Endothelial cell of umbilical vein (primary cell): ENCODE results near the gene YIPF2. TPM values are rescaled to one million over a fixed set of nuclear protein-coding genes. Genes with fewer than 3 reads are reported as not detected.

Experiments used
- BruUV-seq: library from RNA; stranded (reverse); fragments of 400-500 nt; replicated peaks from 2 replicates; lab custom pipeline; 2021; lab: Mats Ljungman, UMichigan
- CTCF ChIA-PET: fragments of 300-600, 350-600 bp; sonication (Branson Sonifier 250); formaldehyde crosslinking; loops from one replicate; lab custom pipeline; 2021; ENCODE audit warnings: antibody characterized with exemption, inconsistent platforms; lab: Charles Lee
- POLR2A ChIA-PET: fragments of 300-600, 350-600 bp; sonication (Branson Sonifier 250); formaldehyde crosslinking; loops from one replicate; lab custom pipeline; 2021; ENCODE audit warnings: antibody characterized with exemption, inconsistent platforms; lab: Charles Lee
- DNase-seq: peaks from one replicate; pipeline ENCODE4 v3.0.0-alpha.2; 2011; ENCODE audit warnings: low read depth, low spot score
- FAIRE-seq: peaks from 2 replicates; lab custom pipeline; 2011; peaks lifted over from hg19 to GRCh38; lab: Jason Lieb, UNC
- H2AFZ ChIP-seq: 2 replicates; pipeline ENCODE4 v1.6.0; 2012; ENCODE audit warnings: low read depth, low read length, control low read depth, inconsistent platforms
- H3K27ac ChIP-seq: 2 replicates; pipeline ENCODE4 v1.5.1; 2011; ENCODE audit warnings: low read depth, mild to moderate bottlenecking, control low read depth, low read length, moderate library complexity; ENCODE audit not compliant: insufficient read depth
- H3K27me3 ChIP-seq, 2 experiments: 2 replicates each; pipeline versions ENCODE4 v1.6.0 to v1.6.1; 2011; ENCODE audit warnings: low read length in 2 of 2, mixed read lengths in 1 of 2; ENCODE audit not compliant: control insufficient read depth in 2 of 2, insufficient read depth in 2 of 2
- H3K36me3 ChIP-seq, 2 experiments: 2 replicates in 1 of 2; 3 replicates in 1 of 2; pipeline ENCODE4 v1.5.1; 2011; ENCODE audit warnings: low read length in 2 of 2, mild to moderate bottlenecking in 1 of 2, moderate library complexity in 1 of 2; ENCODE audit not compliant: control insufficient read depth in 2 of 2, insufficient read depth in 2 of 2; ENCODE audit errors: extremely low read depth in 1 of 2
- H3K4me1 ChIP-seq: 3 replicates; pipeline ENCODE4 v1.5.1; 2011; ENCODE audit warnings: mild to moderate bottlenecking, low read length; ENCODE audit not compliant: control insufficient read depth, insufficient read depth; ENCODE audit errors: extremely low read depth
- H3K4me2 ChIP-seq: 2 replicates; pipeline ENCODE4 v1.6.1; 2011; ENCODE audit warnings: low read length, control low read depth, mixed read lengths; ENCODE audit not compliant: insufficient read depth
- H3K4me3 ChIP-seq, 3 experiments: fragments of 200-600 bp in 1 of 3; sonication (generic), shearing (Covaris generic) in 1 of 3; replicated peaks in 1 of 3; 2 replicates each; pipeline ENCODE4 v1.5.1; 2011 to 2016; ENCODE audit warnings: control low read depth in 3 of 3, low read length in 3 of 3, mild to moderate bottlenecking in 2 of 3, inconsistent platforms in 1 of 3, low read depth in 1 of 3, moderate library complexity in 1 of 3; ENCODE audit not compliant: insufficient read depth in 1 of 3
- H3K79me2 ChIP-seq: 2 replicates; pipeline ENCODE4 v1.6.0; 2012; ENCODE audit warnings: low read length, inconsistent platforms; ENCODE audit not compliant: control insufficient read depth, insufficient read depth
- H3K9ac ChIP-seq: replicated peaks from 2 replicates; pipeline ENCODE3; 2011; ENCODE audit warnings: low read length, control low read depth; ENCODE audit not compliant: insufficient read depth; ENCODE audit errors: extremely low read depth
- H3K9me1 ChIP-seq: replicated peaks from 3 replicates; pipeline ENCODE4 v1.6.0; 2011; ENCODE audit warnings: mild to moderate bottlenecking, low read length; ENCODE audit not compliant: control insufficient read depth, insufficient read depth; ENCODE audit errors: extremely low read depth
- H3K9me3 ChIP-seq: replicated peaks from 2 replicates; pipeline ENCODE4 v1.5.1; 2012; ENCODE audit warnings: low read length, inconsistent platforms; ENCODE audit not compliant: control insufficient read depth, insufficient read depth
- H4K20me1 ChIP-seq: replicated peaks from 2 replicates; pipeline ENCODE3; 2011; ENCODE audit warnings: mild to moderate bottlenecking, low read length; ENCODE audit not compliant: control insufficient read depth, insufficient read depth; ENCODE audit errors: extremely low read depth
- MYC ChIP-seq: IDR thresholded peaks from one replicate; pipeline ENCODE4 v1.6.1; 2011; ENCODE audit warnings: mild to moderate bottlenecking, low read depth, low read length
- dilution Hi-C: fragments of 300-500 bp; cut with MboI; formaldehyde crosslinking; loops from one replicate; pipeline ENCODE4 v1.15.0; 2019; ENCODE audit warnings: low sequenced_read_pairs; ENCODE audit not compliant: extremely low pct_ligation_motif_present
- intact Hi-C: fragments of 100-400 bp; cut with micrococcal nuclease; formaldehyde crosslinking; loops from one replicate; pipeline ENCODE4 v1.10.0; 2022
- polyA plus RNA-seq, 4 experiments: library from polyadenylated mRNA; depleted of rRNA in 3 of 4; stranded (reverse) in 3 of 4; unstranded in 1 of 4; fragments of >200 nt; gene quantifications; 2 replicates each; pipeline versions ENCODE4 v1.2.1 to v1.2.3, GENCODE V29; 2011 to 2012; ENCODE audit warnings: missing spikeins in 1 of 4
- total RNA-seq: library from RNA; stranded (reverse); gene quantifications from 2 replicates; pipeline ENCODE4 v1.2.3, GENCODE V29; 2021
- TF ChIP-seq, protein P1 (sequence below), 2 donors: IDR thresholded peaks; 1 replicate in 1 of 2; 2 replicates in 1 of 2; pipeline ENCODE4 v1.5.1; 2011; ENCODE audit warnings: low read length in 2 of 2, mild to moderate bottlenecking in 2 of 2, moderate library complexity in 2 of 2, control low read depth in 1 of 2, inconsistent platforms in 1 of 2, low read depth in 1 of 2; ENCODE audit not compliant: insufficient read depth in 1 of 2; ENCODE audit errors: extremely low read depth in 1 of 2

YIPF2 gene
- total and polyA plus RNA-seq, 2 donors (not counting 3 experiments of a cell fraction or from before 2014, with no cell fraction given): 47.8 to 104 TPM

- Histone ChIP-seq H3K4me3 (no peak overlapping the region), H3K9me3 (no peaks in the 10 kb centered on the region), H2AFZ (no peak overlapping the region), H3K4me2 (no peak overlapping the region), H3K9me1 (no peaks in the 10 kb centered on the region), H3K4me1 (no peaks in the 10 kb centered on the region), H3K36me3 (no peaks in the 10 kb centered on the region), H3K9ac (no peak overlapping the region), H3K27me3 (no peaks in the 10 kb centered on the region), H3K27ac (no peak overlapping the region), H3K79me2 (peaks cover 27% of the 10 kb centered on the region), H4K20me1 (no peaks in the 10 kb centered on the region)
- BruUV-seq: no TSS peak
- ChIA-PET CTCF (interaction anchor here (0.7 to 2.0 kb wide), 6 partner anchors 13 to 60 kb away, joined by 3 to 5 read pairs (median 3); no protein-coding TSS in a partner anchor), POLR2A (interaction anchor here (0.6 kb wide), 1 partner anchor 31 kb away, joined by 3 read pairs; no protein-coding TSS in a partner anchor)
- DNase-seq (no peak), FAIRE-seq (no peak)
- dilution Hi-C loops: no loop called here
- TF ChIP-seq MYC: no peak
- intact Hi-C loops: no loop called here
Observed at GRCh38 chr19:10898633-10899032, 29.8 kb downstream of the YIPF2 start.

- Histone ChIP-seq H3K27me3 (no peaks in the 10 kb centered on the region), H3K79me2 (peaks cover 27% of the 10 kb centered on the region), H3K9me3 (no peaks in the 10 kb centered on the region), H3K4me3 (no peak overlapping the region), H3K27ac (no peak overlapping the region), H3K9me1 (no peaks in the 10 kb centered on the region), H4K20me1 (no peaks in the 10 kb centered on the region), H3K4me2 (no peak overlapping the region), H2AFZ (no peak overlapping the region), H3K36me3 (no peaks in the 10 kb centered on the region), H3K4me1 (no peaks in the 10 kb centered on the region), H3K9ac (no peak overlapping the region)
- TF ChIP-seq, protein P1, sequence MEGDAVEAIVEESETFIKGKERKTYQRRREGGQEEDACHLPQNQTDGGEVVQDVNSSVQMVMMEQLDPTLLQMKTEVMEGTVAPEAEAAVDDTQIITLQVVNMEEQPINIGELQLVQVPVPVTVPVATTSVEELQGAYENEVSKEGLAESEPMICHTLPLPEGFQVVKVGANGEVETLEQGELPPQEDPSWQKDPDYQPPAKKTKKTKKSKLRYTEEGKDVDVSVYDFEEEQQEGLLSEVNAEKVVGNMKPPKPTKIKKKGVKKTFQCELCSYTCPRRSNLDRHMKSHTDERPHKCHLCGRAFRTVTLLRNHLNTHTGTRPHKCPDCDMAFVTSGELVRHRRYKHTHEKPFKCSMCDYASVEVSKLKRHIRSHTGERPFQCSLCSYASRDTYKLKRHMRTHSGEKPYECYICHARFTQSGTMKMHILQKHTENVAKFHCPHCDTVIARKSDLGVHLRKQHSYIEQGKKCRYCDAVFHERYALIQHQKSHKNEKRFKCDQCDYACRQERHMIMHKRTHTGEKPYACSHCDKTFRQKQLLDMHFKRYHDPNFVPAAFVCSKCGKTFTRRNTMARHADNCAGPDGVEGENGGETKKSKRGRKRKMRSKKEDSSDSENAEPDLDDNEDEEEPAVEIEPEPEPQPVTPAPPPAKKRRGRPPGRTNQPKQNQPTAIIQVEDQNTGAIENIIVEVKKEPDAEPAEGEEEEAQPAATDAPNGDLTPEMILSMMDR (IDR thresholded peaks at IDR 0.05; ENCODE audit: extremely low read depth in 1 of 2, insufficient read depth in 1 of 2, low read depth in 1 of 2, low read length in 2 of 2): no peak
- no peak for FAIRE-seq
- no peak for DNase-seq
- dilution Hi-C loops (no loop called here), intact Hi-C loops (no loop called here)
- CTCF ChIA-PET: interaction anchor here (0.6 to 2.0 kb wide), 4 partner anchors 9 to 39 kb away, joined by 3 to 5 read pairs (median 4); partner anchors contain the start of gene CARM1
- BruUV-seq: no TSS peak
- POLR2A ChIA-PET: no interaction called here
Observed at GRCh38 chr19:10896851-10897526, 31.4 kb downstream of the YIPF2 start.
